Activated CD4-positive, CD25-positive, alpha-beta regulatory T cell treated with anti-CD3 and anti-CD28 coated beads, Interleukin-2, amount 50 U/mL, for 72 hours (primary cell): ENCODE measurements around the gene TLE2.
"Not testable (repeated sequence)": the region's sequence is repeated elsewhere in the genome, so short reads cannot be mapped to it uniquely, and the experiment has no call there.

Experiments
- DNase-seq: peaks from one replicate; pipeline ENCODE4 v3.0.0; 2021

Gene TLE2

DNA sequence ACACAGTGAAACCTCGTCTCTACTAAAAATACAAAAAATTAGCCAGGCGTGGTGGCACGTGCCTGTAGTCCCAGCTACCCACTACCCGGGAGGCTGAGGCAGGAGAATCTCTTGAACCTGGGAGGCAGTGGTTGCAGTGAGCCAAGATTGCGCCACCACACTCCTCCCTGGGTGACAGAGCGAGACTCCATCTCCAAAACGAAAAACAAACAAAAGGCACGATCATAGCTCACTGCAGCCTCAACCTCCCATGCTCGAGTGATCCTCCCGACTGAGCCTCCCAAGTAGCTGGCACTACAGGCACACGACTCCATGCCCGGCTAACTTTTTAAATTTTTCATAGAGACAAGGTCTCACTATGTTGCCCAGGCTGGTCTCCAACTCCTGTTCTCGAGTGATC lies 17.0 kb downstream of the TLE2 start:
- not testable (repeated sequence) for DNase-seq

DNA sequence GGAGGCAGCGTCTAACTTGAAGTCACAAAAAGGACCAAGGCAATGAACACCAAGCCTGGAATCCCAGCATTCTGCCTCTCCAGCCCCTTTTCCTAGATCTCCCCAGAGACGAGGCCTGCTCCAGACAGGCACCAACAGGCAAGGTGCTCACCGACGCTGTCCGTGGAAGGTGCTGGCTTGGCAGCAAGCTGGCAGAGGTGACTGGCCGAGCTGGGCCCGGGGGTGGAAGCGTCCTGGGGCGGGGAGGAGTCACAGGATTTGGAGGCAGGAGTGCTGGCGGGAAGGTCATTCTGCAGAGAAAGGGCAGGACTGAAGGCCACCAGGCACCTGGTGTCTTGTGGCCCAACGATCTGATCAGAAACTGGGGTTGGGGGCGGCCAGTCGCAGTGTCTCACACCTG lies 18.2 kb downstream of the TLE2 start:
- DNase-seq, result no peak

DNA sequence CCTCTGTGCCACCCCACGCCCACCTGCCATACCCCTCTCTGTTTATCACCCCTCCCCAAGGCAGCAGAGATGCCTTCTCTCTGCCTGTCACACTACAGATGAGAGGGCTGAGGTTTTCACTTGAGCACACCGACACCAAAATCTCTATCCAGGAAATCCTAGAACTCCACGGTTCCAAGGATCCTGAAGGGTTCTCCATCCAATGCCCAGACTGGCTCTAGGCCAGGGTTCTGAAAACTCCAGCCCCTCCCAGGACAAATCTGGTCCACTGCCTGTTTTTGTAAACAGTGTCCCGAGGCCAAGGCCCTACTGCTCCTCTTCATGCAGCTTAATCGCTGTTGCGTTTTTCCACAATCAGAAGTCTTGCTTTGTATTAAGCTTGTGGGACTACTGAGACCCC lies 20.1 kb downstream of the TLE2 start:
- DNase-seq, result no peak

DNA sequence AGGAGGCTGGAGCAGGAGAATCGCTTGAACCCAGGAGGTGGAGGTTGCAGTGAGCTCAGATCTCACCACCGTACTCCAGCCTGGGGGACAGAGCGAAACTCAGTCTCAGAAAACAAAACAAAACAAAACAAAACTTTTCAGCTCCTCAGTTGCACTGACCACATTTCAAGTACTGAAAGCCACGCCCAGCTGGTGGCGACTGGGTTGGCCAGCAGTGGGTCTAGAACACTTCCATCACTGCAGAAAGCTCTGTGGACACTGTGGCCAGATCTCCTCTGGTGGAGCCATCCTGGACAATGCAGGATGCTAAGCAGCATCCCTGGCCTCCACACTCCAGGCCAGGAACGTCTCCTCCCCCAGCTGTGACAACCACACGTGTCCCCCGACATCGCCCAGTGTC lies 21.1 kb downstream of the TLE2 start:
- no peak for DNase-seq

DNA sequence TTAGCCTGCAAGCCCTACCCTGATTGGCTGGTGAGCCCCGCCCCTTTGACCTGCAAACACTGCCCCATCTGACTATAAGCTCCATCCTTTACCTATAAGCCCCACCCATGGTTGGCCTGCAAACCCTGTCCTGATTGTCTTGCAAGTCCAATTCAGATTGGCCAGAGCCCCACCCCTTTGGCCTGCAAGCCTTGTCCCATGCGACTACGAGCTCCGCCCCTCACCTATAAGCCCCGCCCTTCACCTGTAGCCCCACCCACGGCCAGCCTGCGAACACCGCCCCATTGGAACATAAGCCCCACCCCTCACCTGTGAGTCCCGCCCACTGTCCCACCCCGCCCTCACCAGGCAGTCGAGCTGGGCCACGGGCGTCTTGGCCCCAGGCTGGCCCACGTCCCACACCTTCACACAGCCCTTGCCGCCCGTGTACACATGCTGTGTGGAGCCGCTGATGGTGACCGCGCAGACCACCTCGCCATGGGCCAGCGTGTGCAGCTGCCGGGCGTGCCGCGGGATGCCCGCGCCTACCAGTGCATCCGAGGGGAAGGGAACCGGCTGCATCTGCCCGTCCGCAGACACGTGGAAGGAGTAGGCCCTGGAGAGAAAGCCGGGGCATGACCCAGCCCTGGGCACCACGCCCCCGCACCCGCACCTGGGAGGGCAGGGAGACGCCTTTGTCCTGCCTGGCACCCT lies 22.9 kb downstream of the TLE2 start:
- peak; percentile 61 for DNase-seq

DNA sequence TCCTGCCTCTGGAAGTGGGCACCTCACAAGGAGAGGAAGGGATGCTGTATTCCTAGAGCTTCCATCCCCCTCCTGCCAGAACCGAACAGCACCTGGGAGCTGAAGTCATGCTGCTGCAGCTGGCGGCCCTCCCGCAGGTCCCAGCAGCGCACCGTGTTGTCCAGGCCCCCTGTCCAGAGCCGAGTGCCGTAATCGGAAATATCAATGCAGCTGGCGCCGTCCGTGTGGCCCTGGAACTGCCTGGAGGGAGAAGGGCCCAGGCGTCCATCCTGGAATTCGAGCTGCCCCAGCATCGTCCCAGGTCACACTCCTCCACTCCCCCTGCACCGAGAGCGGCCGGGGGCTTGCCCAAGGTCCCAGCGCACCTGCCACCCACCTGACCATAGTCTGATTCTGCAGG lies 23.7 kb downstream of the TLE2 start:
- no peak for DNase-seq

DNA sequence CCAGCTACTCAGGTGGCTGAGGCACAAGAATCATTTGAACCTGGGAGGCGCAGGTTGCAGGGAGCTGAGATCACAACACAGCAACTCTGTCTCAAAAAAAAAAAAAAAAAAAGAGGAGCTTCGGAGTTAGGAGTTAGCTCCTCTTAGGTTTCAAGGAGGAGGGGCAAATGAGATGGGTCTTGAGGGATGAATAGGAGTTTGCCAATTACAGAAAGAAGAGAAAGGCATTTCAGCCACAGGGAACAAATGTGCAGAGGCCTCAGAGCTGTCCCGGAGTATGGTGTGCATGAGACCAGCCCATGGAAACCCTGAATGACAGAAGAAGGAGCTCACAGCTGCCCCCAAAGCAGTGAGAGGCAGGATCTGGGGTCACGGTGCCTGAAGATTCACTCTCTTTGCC lies 24.6 kb downstream of the TLE2 start:
- DNase-seq, result no peak

DNA sequence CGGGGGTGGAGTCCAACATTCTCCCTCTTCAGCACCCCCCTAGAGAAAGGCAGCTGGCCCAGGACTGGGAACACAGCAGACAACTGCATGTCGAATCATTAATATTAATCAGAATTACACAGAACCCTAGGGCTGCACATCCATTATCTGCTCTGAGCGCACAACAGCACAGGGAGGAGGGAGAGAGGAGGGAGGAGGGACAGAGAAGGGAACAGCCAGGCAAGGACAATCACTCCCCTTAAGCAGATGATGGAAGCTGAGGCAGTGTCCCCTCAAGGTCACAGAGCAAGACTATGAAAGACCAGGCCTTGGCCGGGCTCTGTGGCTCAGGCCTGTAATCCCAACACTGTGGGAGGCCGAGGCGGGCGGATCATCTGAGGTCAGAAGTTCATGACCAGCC lies 26.0 kb downstream of the TLE2 start:
- DNase-seq, result no peak

DNA sequence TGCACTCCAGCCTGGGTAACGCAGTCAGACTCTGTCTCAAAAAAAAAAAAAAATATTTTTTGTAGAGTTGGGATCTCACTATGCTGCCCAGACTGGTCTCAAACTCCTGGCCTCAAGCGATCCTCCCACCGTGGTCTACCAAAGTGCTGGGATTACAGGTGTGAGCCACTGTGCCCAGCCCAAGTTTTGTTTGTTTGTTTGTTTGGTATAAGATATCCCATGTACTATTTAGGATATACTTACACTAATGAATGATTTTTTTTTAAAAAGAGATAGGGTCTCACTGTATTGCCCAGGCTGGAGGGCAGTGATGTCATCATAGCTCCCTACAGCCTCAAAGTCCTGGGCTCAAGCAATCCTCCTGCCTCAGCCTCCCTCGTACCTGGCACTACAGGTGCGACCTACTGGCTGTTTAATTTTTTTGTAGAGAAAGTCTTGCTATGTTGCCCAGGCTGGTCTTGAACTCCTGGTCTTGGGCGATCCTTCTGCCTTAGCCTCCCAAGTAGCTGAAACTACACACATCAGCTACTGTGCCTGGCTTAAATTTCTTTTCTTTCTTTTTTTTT lies 27.8 kb downstream of the TLE2 start:
- no peak for DNase-seq

DNA sequence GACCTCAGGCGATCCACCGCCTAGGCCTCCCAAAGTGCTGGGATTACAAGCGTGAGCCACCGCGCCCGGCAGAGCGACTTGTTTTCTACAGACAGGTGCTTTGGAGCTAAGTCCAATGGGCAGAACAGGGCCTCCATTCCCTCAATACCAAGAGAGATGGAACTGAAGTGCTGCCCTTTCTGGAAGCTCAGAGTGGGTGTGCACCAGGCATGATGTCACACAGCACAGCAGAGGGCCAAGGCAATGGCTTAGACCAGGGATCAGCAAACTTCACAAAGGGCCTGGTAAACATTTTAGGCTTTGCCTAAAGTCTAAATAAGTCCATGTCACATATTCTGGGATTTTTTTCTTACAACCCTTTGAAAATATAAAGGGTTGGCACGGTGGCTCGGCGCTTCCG lies 30.4 kb downstream of the TLE2 start:
- DNase-seq, result no peak

DNA sequence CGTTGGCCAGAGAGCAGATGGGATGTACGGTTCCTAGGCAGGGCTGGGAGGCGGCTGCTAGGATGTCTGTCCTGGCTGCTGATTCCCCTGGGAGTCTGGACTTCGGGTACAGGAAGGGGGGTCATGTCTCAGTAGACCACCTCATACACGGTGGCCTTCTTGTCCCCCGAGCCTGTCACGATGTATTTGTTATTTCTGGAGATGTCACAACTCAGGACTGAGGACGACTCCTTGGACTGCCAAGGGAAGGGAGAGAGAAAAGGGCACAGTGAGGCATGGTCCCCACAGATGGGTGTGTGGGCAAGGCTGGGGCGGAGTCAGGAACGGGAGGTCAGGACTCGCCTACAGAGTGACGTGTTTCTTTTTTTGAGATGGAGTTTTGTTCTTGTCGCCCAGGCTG lies 31.4 kb downstream of the TLE2 start:
- no peak for DNase-seq

DNA sequence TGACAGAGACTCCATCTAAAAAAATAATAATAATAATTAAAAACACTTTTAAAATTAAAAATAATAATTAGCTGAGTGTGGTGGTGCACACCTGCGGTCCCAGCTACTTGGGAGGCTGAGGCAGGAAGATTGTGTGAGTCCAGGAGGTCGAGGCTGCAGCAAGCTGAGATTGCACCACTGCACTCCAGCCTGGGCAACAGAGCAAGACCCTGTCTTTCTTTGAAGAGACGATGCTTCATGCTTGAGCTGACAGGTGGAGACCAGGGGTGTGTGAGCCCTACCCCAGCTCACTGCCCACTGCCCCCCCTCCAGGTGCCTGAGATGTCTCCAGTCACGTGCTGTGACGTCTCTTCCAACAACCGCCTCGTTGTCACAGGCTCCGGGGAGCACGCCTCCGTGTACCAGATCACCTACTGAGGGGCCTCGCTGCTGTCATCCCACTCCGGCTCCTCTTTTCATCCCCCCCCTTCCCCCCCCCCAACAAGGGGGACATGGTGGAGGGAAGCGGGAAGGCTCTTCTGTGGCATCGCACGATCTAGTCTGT lies 34.4 kb downstream of the TLE2 start:
- DNase-seq, result no peak

DNA sequence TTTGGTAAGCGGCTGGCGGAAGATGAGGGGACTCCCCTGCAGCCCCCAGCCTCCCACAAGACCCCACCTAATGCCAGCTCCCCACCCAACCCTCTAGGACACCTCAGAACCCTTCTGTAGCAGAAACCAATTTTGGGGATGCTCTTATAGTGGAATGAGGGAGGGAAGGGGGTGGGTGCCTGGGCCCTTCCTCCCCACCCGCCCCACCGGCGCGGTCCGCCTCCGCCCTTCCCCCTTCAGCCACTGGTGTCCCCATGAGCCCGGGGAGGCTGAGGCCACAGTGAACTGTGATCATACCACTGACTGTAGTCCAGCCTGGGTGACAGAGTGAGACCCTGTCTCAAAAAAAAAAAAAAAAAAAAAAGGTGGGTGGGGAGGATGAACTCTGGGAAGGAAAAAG lies 35.5 kb downstream of the TLE2 start:
- no peak for DNase-seq

DNA sequence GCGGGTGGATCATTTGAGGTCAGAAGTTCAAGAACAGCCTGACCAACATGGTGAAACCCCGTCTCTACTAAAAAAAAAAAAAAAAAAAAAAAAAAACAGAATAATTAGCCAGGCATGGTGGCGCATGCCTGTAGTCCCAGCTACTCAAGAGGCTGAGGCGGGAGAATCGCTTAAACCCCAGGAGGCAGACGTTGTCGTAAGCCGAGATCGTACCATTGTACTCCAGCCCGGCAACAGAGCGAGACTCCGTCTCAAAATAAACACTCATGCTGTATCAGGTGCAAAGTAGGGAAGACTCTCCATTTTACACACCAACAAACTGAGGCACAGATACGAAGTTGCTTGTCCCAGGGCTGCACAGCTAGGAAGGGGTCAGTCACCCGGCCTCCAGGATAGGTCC lies 36.1 kb downstream of the TLE2 start:
- no peak for DNase-seq

DNA sequence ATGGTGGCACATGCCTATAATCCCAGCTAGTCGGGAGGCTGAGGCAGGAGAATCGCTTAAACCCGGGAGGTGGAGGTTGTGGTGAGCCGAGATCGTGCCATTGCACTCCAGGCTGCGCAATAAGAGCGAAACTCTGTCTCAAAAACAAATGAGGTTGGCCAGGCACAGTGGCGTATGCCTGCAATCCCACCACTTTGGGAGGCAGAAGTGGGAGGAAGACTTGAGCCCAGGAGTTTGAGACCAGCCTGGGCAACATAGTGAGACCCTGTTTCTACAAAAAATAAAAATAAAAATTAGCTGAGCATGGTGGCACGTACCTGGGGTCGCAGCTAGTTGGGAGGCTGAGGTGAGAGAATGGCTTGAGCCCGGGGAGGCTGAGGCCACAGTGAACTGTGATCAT lies 36.7 kb downstream of the TLE2 start:
- not testable (repeated sequence) for DNase-seq

DNA sequence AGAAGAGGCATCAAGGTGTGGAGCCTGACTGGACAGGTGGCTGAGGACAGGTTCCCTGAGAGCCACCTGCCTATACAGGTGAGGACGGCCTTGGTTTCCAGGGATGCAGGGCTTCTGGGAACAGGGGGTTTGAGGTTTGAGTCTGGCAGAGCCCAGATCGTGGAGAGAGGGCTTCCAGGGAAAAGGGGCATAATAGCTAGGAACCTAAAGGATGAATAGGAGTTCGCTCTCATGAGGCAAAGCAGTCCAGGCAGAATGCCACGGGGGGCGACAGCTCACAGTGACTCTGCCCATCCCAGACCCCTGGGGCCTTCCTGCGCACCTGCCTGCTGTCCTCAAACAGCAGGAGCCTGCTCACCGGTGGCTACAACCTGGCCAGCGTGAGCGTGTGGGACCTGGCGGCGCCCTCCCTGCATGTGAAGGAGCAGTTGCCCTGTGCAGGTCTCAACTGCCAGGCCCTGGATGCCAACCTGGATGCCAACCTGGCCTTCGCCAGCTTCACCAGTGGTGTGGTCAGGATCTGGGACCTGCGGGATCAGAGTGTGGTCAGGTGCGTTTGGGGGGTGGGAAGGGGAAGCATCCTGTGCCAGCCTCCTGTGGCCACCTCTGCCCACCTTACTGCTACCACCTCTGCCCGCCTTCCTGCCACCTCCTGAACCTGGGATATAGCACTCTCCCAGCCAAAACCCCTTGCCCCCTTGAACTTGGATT lies 39.7 kb downstream of the TLE2 start:
- no peak for DNase-seq

DNA sequence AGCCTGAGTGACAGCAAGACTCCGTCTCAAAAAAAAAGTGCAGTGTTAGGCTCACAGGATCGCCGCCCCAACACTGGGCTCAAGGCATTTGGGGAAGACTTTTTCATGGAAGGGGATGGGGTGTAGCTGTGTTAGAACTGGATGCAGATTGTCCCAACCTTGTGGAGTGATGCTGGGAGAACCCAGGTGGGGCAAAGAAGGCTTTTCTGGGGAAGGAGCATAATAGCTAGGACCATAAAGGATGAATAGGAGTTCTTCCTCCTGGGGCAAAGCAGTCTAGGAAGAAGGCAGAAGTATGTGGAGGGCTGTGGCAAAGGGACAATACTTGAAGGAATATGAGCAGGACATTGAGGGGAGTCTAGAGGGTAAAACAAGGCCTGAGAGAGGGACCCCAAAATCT lies 40.5 kb downstream of the TLE2 start:
- DNase-seq, result no peak

DNA sequence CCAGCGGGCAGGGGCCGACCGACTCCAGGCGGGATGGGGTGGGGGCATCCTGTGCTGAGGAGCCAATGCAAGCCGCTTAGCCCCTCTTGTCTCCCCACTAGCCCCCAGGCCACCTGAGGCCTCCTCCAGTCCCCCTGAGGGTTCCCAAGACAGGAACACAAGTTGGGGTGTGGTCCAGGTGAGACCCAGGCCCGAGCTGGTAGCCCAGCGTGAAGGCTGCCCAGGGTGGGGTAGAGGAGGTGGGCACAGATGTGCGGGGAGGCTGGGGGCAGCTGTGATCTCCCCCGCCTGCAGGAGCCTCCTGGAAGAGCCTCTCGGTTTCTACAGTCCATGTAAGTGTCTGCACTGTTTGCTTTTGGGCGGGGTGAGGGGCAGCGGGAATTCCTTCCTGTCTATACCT lies 41.3 kb downstream of the TLE2 start:
- DNase-seq, result no peak

DNA sequence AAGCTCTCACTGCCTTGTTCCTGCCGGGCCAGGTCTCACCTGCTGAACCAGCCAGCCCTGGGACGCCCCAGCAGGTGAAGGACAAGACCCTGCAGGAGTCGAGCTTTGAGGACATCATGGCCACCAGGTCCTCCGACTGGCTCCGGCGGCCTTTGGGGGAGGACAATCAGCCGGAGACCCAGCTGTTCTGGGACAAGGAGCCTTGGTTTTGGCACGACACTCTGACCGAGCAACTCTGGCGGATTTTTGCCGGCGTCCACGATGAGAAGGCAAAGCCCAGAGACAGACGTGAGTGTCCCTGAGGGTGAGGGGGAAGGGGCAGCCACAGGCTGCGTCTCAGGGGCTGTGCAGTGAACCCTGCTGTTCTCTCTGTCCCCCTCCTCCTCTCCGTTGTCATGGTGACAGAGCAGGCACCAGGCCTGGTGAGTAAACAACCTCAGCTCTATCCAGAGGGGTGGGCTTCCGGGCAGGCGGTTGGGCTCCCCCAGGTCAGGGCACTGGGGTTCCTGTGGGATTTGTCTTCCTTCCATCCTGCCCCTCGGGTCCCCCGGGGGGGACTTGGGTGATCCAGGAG lies 42.0 kb downstream of the TLE2 start:
- DNase-seq, result no peak

DNA sequence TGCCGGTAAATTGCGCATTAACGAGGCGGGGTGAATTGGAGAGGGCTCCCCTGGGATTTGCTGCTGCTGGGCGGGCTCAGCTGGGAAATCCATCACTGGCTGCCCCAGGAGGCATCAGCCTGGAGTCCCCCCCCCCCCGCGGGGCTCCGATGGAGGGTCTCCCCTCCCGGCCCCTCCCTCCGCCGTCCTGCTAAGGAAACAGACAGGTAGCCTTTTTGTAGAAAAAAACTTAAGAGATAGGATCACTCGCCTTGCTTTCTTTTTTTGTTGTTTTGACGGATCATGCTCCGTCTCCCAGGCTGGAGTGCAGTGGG lies 44.9 kb downstream of the TLE2 start:
- no peak for DNase-seq

DNA sequence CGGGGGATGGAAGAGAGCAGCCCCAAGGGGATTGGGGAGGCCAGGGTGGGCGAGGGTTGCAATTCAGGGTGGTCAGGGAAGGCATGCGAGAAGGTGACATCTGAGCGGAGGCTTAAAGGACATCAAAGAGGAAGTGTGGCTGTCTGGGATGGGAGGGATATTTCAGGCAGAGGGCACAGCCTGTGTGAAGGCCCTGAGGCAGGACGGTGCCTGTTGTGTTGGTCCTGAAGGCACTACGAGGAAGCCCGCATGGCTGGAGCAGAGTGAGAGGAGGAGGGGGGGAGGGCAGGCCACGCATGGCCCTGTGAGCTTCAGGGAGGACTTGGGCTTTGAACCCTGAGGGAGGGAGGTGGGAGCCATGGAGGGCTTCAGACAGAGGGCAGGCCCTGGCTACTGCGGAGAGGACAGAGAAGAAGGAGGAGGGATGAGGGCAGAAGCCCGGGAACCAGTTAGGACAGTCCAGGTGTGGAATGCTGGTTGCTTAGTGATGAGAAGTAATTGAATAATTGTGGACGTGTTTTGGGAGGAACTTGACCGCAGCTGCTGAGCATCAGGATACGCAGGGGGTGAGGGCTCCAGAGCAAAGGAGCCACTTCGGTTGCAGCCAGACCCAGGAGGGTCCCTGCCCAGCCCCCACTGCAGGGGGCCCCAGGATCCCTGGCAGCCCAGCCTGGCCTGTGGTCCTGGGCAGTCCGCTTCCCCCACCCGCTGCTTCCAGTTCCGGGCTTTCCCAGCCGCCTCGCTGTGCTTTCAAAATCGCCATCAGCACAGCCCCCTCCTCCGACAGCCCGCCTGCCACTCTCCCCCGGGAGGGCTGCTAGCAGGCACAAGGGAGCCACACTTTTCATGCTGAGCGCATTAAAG lies 45.5 kb downstream of the TLE2 start:
- no peak for DNase-seq

DNA sequence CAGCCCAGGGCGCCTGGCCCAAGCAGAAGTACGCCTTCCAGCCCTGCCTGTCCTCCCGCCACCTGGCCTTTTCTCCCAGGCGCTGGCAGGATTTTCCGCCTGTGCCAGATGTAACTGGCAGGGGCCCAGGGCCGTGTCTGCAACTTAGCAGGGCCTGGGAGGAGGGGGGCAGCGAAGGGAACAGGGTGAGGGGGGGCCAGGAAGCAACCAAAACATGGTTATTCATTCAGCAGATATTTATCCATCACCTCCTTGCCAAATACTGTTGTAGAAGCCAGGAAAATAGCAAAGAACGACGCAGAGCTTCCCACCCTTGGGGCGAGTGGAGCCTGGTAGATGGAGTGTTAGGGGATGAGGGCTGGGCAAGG lies 46.1 kb downstream of the TLE2 start:
- no peak for DNase-seq

DNA sequence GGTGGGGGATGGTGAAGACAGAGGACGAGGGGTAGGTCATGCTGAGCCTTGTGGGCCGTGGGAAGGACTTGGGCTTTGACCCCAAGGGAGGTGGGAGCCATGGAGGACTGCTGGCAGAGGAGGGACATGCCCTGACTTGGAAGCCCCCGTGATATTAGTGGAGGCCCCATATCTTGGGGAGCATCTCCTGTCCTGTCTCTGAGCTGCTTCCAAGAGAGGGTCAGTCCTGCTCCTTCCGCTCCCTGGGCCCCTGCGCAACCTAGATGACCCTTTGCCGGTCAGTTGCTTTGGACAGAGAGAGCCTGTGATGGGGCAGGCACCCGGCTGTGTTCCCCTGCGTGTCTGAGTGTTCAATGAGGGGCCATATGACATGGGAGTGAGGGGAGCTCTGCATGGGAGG lies 46.5 kb downstream of the TLE2 start:
- DNase-seq, result no peak
